HG03432 (cell line): ENCODE results near the gene TCF7L2.

ENCODE experiments used
- ATAC-seq: cut with Tn5 transposase; IDR thresholded peaks from one replicate; pipeline ENCODE4 v1.9.1; 2021; ENCODE audit warnings: mild to moderate bottlenecking, moderate library complexity; ENCODE audit not compliant: unreplicated experiment

Gene TCF7L2

GRCh38 chr10:113111900-113112853 is 162.1 kb downstream of the TCF7L2 start:
- ATAC-seq = no peak

DNA sequence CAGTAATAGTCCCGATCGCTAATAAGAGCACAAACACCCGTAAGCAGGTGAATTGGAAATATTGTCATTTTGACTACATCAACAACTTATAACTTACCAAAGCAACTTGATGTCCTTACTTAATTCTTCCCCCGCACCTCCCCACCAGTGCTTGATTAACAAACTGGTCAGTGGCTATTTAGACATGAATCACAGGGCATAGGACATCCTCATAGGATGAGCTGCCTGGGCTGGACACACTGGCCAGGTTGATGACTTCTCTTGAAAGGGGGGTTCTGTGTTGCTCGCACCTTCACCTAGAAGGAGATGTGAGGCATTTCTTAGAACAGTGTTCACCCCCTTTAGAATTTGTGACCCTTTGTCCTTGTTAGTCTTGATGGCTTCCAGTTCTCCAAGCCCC is 163.2 kb downstream of the TCF7L2 start:
- ATAC-seq = no peak

DNA sequence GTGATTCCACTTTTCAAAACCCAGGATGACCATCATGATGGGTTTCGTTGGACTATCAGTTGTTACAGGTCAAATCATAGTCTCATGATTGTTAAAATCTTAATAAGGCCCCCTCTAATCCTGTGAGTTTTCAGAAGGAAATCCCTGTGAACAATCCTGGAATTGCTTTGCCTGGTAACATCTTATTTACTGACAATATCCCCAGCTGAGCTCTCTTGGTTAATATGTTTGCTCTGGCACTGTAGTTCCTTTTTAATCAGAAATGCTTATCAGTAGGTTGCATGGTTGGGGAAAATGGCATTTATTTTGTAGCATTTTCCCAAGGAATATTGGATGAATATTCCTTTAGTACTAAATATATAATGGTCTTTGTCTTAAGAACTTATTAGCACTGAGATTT is 163.9 kb downstream of the TCF7L2 start:
- no peak for ATAC-seq

DNA sequence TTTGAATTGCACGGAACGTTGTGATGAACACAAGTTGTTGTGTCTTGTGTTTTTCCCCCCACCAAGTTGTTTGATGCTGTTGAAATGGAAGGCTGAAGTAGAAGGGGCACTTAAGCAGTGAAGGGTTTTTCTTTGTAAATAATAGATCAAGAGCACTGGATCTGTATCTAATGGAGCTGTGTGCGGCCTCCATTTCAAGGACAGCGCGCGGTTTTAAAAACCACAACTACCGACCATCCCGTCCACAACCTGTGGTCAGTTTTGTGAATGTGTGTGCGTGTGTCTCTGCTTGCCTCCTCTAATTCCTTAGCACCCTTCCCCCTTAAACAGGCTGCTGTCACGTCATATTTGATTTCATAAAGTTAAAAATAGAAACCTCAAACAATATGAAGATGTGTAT is 165.5 kb downstream of the TCF7L2 start:
- no peak for ATAC-seq

DNA sequence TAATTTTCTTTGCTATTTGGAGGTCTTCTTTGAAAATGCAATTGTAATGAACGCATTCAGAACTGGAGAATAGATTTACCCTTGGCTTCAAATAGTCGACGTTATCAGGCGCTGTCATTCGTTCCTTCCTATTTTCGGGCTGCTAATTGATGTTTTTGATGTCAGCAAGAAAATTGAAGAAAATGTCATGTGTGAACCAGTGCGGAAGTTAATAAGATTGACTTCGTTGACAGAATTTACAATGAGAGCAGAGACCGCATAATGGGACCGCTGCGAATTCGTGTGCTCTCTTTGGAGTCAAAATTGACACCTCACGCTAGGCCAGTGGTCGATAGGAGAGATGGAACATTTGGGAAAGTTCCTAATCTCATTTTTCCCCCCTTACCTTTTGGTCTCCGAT is 168.8 kb downstream of the TCF7L2 start:
- no peak for ATAC-seq

GRCh38 chr10:113119801-113120200 is 169.8 kb downstream of the TCF7L2 start:
- ATAC-seq = no peak

GRCh38 chr10:113121153-113121552 is 171.1 kb downstream of the TCF7L2 start:
- ATAC-seq = no peak

- ATAC-seq = no peak
Measured at GRCh38 chr10:113122947-113123346, 172.9 kb downstream of the TCF7L2 start.

- ATAC-seq = no peak
Measured at GRCh38 chr10:113124724-113125123, 174.7 kb downstream of the TCF7L2 start.

- ATAC-seq = no peak
Measured at GRCh38 chr10:113125612-113126011, 175.6 kb downstream of the TCF7L2 start.

- no peak for ATAC-seq
Measured at GRCh38 chr10:113126229-113127201, 176.5 kb downstream of the TCF7L2 start.

GRCh38 chr10:113127261-113127900 is 177.3 kb downstream of the TCF7L2 start:
- no peak for ATAC-seq

GRCh38 chr10:113127901-113128283 is 177.8 kb downstream of the TCF7L2 start:
- no peak for ATAC-seq

DNA sequence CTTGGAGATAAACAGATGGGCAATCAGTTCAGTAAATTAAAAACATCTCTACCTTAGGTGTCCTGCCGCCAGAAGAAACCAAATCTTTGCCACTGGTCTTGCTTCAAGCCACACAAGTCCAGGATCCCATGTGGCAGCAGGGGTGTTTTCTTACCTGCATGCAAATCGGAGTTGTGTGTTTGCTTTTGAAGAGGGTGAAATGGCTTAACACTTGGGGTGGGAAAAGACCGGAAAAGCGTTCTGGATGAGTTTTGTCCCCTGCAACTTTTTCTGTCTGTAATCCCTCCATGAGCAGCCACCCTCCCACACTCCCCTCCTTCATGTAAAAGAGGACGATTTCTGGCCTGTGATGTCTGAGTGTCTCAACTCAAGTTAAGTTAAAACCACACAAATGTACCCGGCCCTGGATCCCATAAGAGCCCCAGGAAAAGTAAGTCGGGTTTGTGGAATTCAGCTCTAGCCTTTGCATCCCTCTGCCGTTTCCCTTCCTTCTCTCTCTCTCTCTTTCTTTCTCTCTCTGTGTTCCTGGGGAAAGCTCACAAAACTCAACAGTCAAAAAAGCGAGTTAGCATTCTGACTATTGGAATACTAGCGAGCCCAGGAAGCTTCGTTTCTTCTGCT is 178.5 kb downstream of the TCF7L2 start:
- no peak for ATAC-seq

- ATAC-seq = no peak
Measured at GRCh38 chr10:113129117-113129516, 179.1 kb downstream of the TCF7L2 start.

DNA sequence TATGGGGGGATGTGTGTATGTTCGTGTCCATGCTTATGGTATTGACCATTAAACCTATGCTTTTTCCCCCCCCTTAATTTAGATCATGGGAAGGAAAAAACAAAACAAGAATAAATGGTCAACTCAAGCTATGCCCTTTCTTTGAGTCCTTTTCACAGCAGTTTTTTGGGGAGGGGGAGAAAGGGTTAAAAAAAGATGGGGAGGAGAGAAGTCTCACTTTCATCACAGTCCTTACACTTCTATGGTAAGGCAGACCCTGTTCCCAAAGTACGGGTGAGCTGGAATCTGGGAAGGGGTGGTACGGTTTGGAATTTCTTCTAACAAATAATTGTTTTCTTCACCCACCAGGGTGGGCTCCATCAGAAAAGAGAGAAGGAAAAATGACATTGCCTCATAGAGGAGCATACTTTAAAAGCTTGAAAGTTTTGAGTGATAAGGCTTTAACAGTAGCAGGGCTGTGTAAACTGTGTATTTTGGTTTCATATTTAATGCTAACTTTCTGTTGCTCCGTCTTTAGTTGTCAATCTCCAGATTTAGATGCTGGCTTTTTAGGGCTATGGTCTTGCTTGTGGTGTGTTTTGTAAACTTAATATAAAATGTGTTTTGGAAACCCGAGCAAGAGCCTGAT is 180.1 kb downstream of the TCF7L2 start:
- ATAC-seq = no peak

DNA sequence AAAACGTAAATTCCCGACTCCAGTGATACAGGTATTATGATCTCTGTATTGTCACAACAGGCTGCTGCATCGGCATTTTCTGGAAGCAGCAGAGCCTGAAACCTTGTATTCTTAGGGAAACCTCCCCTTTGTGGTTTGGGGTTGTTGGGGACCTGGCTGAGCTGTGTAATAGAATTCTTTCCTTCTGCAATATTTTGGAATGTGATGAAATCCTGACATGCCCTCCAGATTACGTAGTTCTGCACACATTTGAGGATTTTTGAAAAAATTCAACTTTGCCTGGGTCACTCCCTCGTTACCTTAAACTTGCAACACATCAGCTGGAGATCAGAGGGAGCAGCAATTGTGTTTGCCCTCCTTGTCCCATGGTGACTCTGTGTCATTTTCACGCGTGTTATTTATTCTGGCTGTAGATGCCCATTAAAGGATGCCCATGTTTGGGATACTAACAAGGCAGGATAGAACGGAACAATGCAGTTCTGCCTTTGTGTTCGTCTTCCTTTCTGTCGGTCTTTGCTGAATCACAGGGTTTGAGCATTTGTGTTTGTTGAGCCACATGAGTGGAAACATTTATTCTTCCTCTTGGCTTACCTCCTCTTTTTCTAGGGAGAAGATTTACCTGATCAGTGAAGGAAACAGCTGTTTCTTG is 181.7 kb downstream of the TCF7L2 start:
- no peak for ATAC-seq

DNA sequence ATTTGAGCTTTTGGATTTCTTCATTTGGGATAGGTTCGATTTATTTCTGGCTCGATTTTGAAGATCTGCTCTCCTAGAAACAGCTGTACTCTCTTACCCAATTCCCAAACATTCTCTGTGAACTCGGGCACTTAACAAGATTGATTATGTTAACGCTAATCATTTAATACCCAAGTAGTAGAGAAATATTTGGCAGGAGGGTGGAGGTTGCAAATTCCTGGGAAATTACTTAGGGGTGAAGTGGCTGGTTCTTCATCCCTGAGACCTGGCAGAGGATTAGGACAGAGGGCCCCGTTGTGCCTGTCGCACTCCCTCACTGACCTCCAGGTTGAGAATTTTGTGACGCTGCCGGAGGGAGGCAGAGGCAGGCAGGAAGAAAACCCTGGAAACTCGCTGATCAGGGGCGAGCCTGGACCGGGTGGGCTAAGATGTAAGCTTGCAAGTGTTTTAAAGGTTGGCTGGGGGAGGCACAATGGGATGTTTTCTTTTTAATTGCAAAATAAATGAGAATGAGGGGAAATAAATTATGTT is 182.6 kb downstream of the TCF7L2 start:
- no peak for ATAC-seq

DNA sequence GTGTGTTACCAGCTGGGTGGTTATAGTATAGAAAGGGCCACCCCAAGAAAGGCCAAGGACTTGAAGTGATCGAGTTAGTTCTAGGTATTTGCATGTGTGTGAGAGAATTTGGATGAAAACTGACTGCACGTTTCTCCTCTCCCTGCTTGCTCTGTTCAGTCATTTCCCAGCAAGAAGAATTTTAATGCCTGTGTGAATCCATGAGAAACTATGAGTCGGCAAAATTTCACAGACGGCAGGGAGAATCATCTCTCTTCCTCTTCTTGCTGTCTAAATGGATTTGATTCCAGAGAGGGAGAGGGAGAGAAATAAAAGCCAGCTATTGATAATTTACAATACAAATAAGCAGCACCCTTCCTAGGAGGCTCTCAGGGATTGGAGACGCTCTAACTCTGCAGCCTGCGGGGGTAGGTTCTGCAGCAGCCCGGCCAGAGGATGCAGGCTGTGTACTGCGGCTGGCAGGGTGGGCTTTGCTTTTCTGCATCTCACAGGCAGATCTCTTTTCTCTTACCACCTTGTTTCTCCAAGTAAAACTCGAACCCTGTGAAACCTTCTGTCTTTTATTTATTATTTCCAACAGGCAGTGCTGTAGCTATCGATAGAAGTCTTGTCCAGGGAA is 183.6 kb downstream of the TCF7L2 start:
- no peak for ATAC-seq
